Small intestine (tissue), 7 donors: ENCODE measurements around the gene NWD2. TPM values are rescaled to one million over a fixed set of nuclear protein-coding genes. Genes with fewer than 3 reads are reported as not detected.
A peak's percentile ranks its signal among the peaks of the same experiment; 100 is the strongest.

ENCODE experiments used
- DNase-seq, 2 donors: peaks; one replicate each; pipeline versions ENCODE4 v3.0.0 to v3.0.0-alpha.2; 2013
- FAIRE-seq: peaks from 2 replicates; lab custom pipeline; 2012; peaks lifted over from hg19 to GRCh38; lab: Jason Lieb, UNC
- H3K27ac ChIP-seq, 3 donors: one replicate each; pipeline ENCODE4 v1.5.1; 2013; ENCODE audit warnings: low read length in 2 of 3, mild to moderate bottlenecking in 2 of 3, control low read depth in 1 of 3, inconsistent platforms in 1 of 3, low read depth in 1 of 3, moderate library complexity in 1 of 3
- H3K27me3 ChIP-seq, 3 donors: one replicate each; pipeline ENCODE4 v1.6.1; 2013; ENCODE audit warnings: low read length in 3 of 3, inconsistent platforms in 1 of 3; ENCODE audit not compliant: control insufficient read depth in 3 of 3, insufficient read depth in 3 of 3
- H3K36me3 ChIP-seq, 3 donors: one replicate each; pipeline ENCODE4 v1.6.1; 2013; ENCODE audit warnings: low read length in 3 of 3, inconsistent platforms in 1 of 3, low read depth in 1 of 3, mild to moderate bottlenecking in 1 of 3, moderate library complexity in 1 of 3; ENCODE audit not compliant: control insufficient read depth in 3 of 3, insufficient read depth in 2 of 3
- H3K4me1 ChIP-seq, 3 donors: one replicate each; pipeline ENCODE4 v1.6.1; 2013; ENCODE audit warnings: low read length in 2 of 3, inconsistent platforms in 1 of 3, low read depth in 1 of 3, mild to moderate bottlenecking in 1 of 3, moderate library complexity in 1 of 3; ENCODE audit not compliant: control insufficient read depth in 3 of 3, insufficient read depth in 2 of 3
- H3K4me3 ChIP-seq, 3 donors: one replicate each; pipeline ENCODE4 v1.5.1; 2013; ENCODE audit warnings: low read length in 3 of 3, control low read depth in 1 of 3, inconsistent platforms in 1 of 3, low read depth in 1 of 3, mild to moderate bottlenecking in 1 of 3, moderate library complexity in 1 of 3
- H3K9me3 ChIP-seq, 2 donors: one replicate each; pipeline ENCODE4 v1.6.1; 2013; ENCODE audit warnings: low read depth in 1 of 2, low read length in 1 of 2; ENCODE audit not compliant: control insufficient read depth in 2 of 2, insufficient read depth in 1 of 2
- WGBS, 3 donors: extraction: QIAGEN DNeasy Blood & Tissue Kit; methylation state at CpG; one replicate each; pipeline ENCODE4 v1.1.7; 2013; 5-methylcytosine and 5-hydroxymethylcytosine counted together
- polyA plus RNA-seq, 4 donors: library from polyadenylated mRNA; stranded (reverse) in 3 of 4; unstranded in 1 of 4; fragments of 200-250 nt in 3 of 4; fragments of 120-200 nt in 1 of 4; gene quantifications; one replicate each; pipeline versions ENCODE4 v1.2.1 to v1.2.3, GENCODE V29; 2013
- donor health status: healthy with polysubstance abuse.
- donor health status: control.
- donor health status: control.
- donor health status: Bipolar disorder and iron deficiency.
- donor health status: healthy.

NWD2 gene
- polyA plus RNA-seq, 4 donors: under 0.01 to 0.15 (median 0.01) TPM; not detected in 1

- FAIRE-seq (no peak), DNase-seq (no peak)
- Histone ChIP-seq H3K9me3 (no peaks in the 10 kb centered on the region), H3K36me3 (no peaks in the 10 kb centered on the region), H3K27me3 (peaks cover 0 to 3% (median 0%) of the 10 kb centered on the region in 3 donors), H3K27ac (no peak overlapping the region), H3K4me3 (no peak overlapping the region), H3K4me1 (no peaks in the 10 kb centered on the region)
- WGBS, 3 donors: 86 to 96% (median 91%) methylated on average over 5 of the region's 5 CpGs
Observed at GRCh38 chr4:37415845-37416369, 171.4 kb downstream of the NWD2 start.

- Histone ChIP-seq H3K4me1 (peaks cover 0 to 8% (median 2%) of the 10 kb centered on the region in 3 donors), H3K4me3 (no peak overlapping the region), H3K27me3 (peaks cover 0 to 3% (median 0%) of the 10 kb centered on the region in 3 donors), H3K27ac (no peak overlapping the region), H3K36me3 (no peaks in the 10 kb centered on the region), H3K9me3 (no peaks in the 10 kb centered on the region)
- no peak for FAIRE-seq
- DNase-seq: no peak
- WGBS, 3 donors: 77 to 88% (median 79%) methylated on average over 4 of the region's 4 CpGs
Observed at GRCh38 chr4:37421614-37422013, 177.1 kb downstream of the NWD2 start.

- DNase-seq (peak in 1 of 2 donors; percentile 50), FAIRE-seq (no peak)
- Histone ChIP-seq H3K36me3 (no peaks in the 10 kb centered on the region), H3K27ac (peak overlapping the region in 1 of 3 donors; percentile 20), H3K4me3 (no peak overlapping the region), H3K4me1 (peaks cover 0 to 8% (median 2%) of the 10 kb centered on the region in 3 donors), H3K9me3 (no peaks in the 10 kb centered on the region), H3K27me3 (peaks cover 0 to 3% (median 0%) of the 10 kb centered on the region in 3 donors)
- 24 to 51% (median 32%) methylated on average over 2 of the region's 2 CpGs for WGBS, 3 donors
Observed at GRCh38 chr4:37422102-37422501, 177.6 kb downstream of the NWD2 start.

GRCh38 chr4:37422638-37423037 is 178.1 kb downstream of the NWD2 start:
- H3K9me3 ChIP-seq: no peaks in the 10 kb centered on the region
- no peak overlapping the region for H3K4me3 ChIP-seq
- H3K27me3 ChIP-seq: peaks cover 0 to 3% (median 0%) of the 10 kb centered on the region in 3 donors
- no peaks in the 10 kb centered on the region for H3K36me3 ChIP-seq
- H3K27ac ChIP-seq: no peak overlapping the region
- WGBS, 3 donors: 11 to 50% (median 13%) methylated on average over 2 of the region's 2 CpGs
- FAIRE-seq (peak; percentile 68), DNase-seq (no peak)
- peaks cover 0 to 13% (median 2%) of the 10 kb centered on the region in 3 donors for H3K4me1 ChIP-seq

- H3K27me3 ChIP-seq: peaks cover 0 to 3% (median 0%) of the 10 kb centered on the region in 3 donors
- no peak overlapping the region for H3K4me3 ChIP-seq
- no peak overlapping the region for H3K27ac ChIP-seq
- no peak for DNase-seq
- no peaks in the 10 kb centered on the region for H3K9me3 ChIP-seq
- FAIRE-seq: no peak
- H3K36me3 ChIP-seq: no peaks in the 10 kb centered on the region
- WGBS, 3 donors: 57 to 78% (median 66%) methylated on average over 5 of the region's 5 CpGs
- H3K4me1 ChIP-seq: peaks cover 0 to 16% (median 2%) of the 10 kb centered on the region in 3 donors
Observed at GRCh38 chr4:37423310-37423709, 178.8 kb downstream of the NWD2 start.

- DNase-seq: no peak
- Histone ChIP-seq H3K27me3 (peaks cover 0 to 3% (median 0%) of the 10 kb centered on the region in 3 donors), H3K9me3 (no peaks in the 10 kb centered on the region), H3K36me3 (no peaks in the 10 kb centered on the region), H3K4me3 (no peak overlapping the region), H3K27ac (no peak overlapping the region), H3K4me1 (peaks cover 0 to 21% (median 2%) of the 10 kb centered on the region in 3 donors)
- FAIRE-seq: no peak
Observed at GRCh38 chr4:37424753-37425152, 180.2 kb downstream of the NWD2 start.

- FAIRE-seq: no peak
- whole genome bisulfite sequencing, 3 donors: 80 to 84% (median 83%) methylated on average over 2 of the region's 2 CpGs
Observed at GRCh38 chr4:37425857-37426256, 181.3 kb downstream of the NWD2 start.

GRCh38 chr4:37427193-37427592 is 182.7 kb downstream of the NWD2 start:
- Histone ChIP-seq H3K4me1 (peaks cover 0 to 32% (median 5%) of the 10 kb centered on the region in 3 donors), H3K9me3 (no peaks in the 10 kb centered on the region), H3K27ac (no peak overlapping the region), H3K27me3 (no peaks in the 10 kb centered on the region), H3K36me3 (no peaks in the 10 kb centered on the region), H3K4me3 (no peak overlapping the region)
- WGBS, 3 donors: 90 to 94% (median 91%) methylated on average over 2 of the region's 2 CpGs
- FAIRE-seq (no peak), DNase-seq (no peak)

More at GRCh38 chr4:37425857-37426256, 181.3 kb downstream of the NWD2 start:
- H3K36me3 ChIP-seq: no peaks in the 10 kb centered on the region
- peaks cover 0 to 32% (median 6%) of the 10 kb centered on the region in 3 donors for H3K4me1 ChIP-seq
- no peak overlapping the region for H3K4me3 ChIP-seq
- H3K27me3 ChIP-seq: no peaks in the 10 kb centered on the region
- H3K9me3 ChIP-seq: no peaks in the 10 kb centered on the region
- no peak for DNase-seq
- H3K27ac ChIP-seq: no peak overlapping the region

- Histone ChIP-seq H3K9me3 (no peaks in the 10 kb centered on the region), H3K27me3 (no peaks in the 10 kb centered on the region), H3K36me3 (no peaks in the 10 kb centered on the region), H3K4me3 (no peak overlapping the region), H3K4me1 (peaks cover 0 to 41% (median 5%) of the 10 kb centered on the region in 3 donors), H3K27ac (peak overlapping the region in 1 of 3 donors; percentile 94)
- no peak for DNase-seq
- FAIRE-seq: no peak
Observed at GRCh38 chr4:37429906-37430305, 185.4 kb downstream of the NWD2 start.
